Loucy (cell line): ENCODE results near the gene KCMF1.

Experiments used
- H2AFZ ChIP-seq: fragments of 200-600 bp; sonication (generic); 2 replicates; pipeline ENCODE4 v1.6.0; 2016; ENCODE audit warnings: antibody characterized with exemption, mild to moderate bottlenecking, low read length, moderate library complexity
- H3F3A ChIP-seq: fragments of 200-600 bp; 2 replicates; pipeline ENCODE4 v1.6.0; 2016; ENCODE audit warnings: antibody characterized with exemption, low read depth, mild to moderate bottlenecking
- H3K27me3 ChIP-seq: fragments of 200-600 bp; sonication (generic); 2 replicates; pipeline ENCODE4 v1.6.1; 2014; ENCODE audit warnings: low read length, mild to moderate bottlenecking; ENCODE audit not compliant: insufficient read depth, poor library complexity, severe bottlenecking
- H3K36me3 ChIP-seq: fragments of 200-600 bp; sonication (generic); 2 replicates; pipeline ENCODE4 v1.6.1; 2016; ENCODE audit warnings: low read length; ENCODE audit not compliant: insufficient read depth
- H3K4me1 ChIP-seq: fragments of 200-600 bp; sonication (generic); 2 replicates; pipeline ENCODE4 v1.5.1; 2014; ENCODE audit warnings: low read length, mild to moderate bottlenecking; ENCODE audit not compliant: insufficient read depth, poor library complexity, severe bottlenecking
- H3K4me2 ChIP-seq: fragments of 200-600 bp; sonication (generic); 2 replicates; pipeline ENCODE4 v1.6.0; 2014; ENCODE audit warnings: antibody characterized with exemption, low read length, low read depth, mild to moderate bottlenecking; ENCODE audit not compliant: poor library complexity, severe bottlenecking
- H3K4me3 ChIP-seq: fragments of 200-600 bp; sonication (generic); 2 replicates; pipeline ENCODE4 v1.5.1; 2014; ENCODE audit warnings: low read length, mild to moderate bottlenecking, mixed read lengths; ENCODE audit not compliant: poor library complexity, severe bottlenecking
- H3K79me2 ChIP-seq: fragments of 200-600 bp; sonication (generic); 2 replicates; pipeline ENCODE4 v1.6.1; 2014; ENCODE audit warnings: low read length; ENCODE audit not compliant: insufficient read depth
- H3K9ac ChIP-seq: fragments of 200-600 bp; sonication (generic); 2 replicates; pipeline ENCODE4 v1.6.0; 2014; ENCODE audit warnings: mild to moderate bottlenecking, low read depth, low read length, moderate library complexity; ENCODE audit not compliant: poor library complexity, severe bottlenecking
- H3K9me2 ChIP-seq: fragments of 200-600 bp; sonication (generic); replicated peaks from 2 replicates; pipeline ENCODE4 v1.6.1; 2016; ENCODE audit warnings: low read depth, low read length, mixed read lengths
- H3K9me3 ChIP-seq: fragments of 200-600 bp; sonication (generic); 2 replicates; pipeline ENCODE4 v1.6.1; 2014; ENCODE audit warnings: mild to moderate bottlenecking, antibody characterized with exemption, low read length, low read depth; ENCODE audit not compliant: insufficient read depth
- H4K20me1 ChIP-seq: fragments of 200-600 bp; sonication (generic); 2 replicates; pipeline ENCODE4 v1.6.0; 2014; ENCODE audit warnings: antibody characterized with exemption, low read length, mild to moderate bottlenecking; ENCODE audit not compliant: insufficient read depth, poor library complexity, severe bottlenecking
- CTCF ChIP-seq: fragments of 200-600 bp; sonication (generic); conservative IDR thresholded peaks from 2 replicates; pipeline ENCODE4 v1.5.1; 2014; ENCODE audit warnings: mild to moderate bottlenecking, antibody characterized with exemption, low read length
- EZH2phosphoT487 ChIP-seq: fragments of 200-600 bp; IDR thresholded peaks from 2 replicates; pipeline ENCODE4 v1.6.1; 2018; ENCODE audit warnings: antibody characterized with exemption, mild to moderate bottlenecking, moderate library complexity, borderline replicate concordance

The KCMF1 gene

GRCh38 chr2:84946204-84947009, 24.6 kb upstream of the KCMF1 start:
- no peaks in the 10 kb centered on the region for H3K9me2 ChIP-seq
- peaks cover 4% of the 10 kb centered on the region for H3K4me1 ChIP-seq
- H3K4me3 ChIP-seq = no peak overlapping the region
- H4K20me1 ChIP-seq = no peaks in the 10 kb centered on the region
- no peak overlapping the region for H3K9ac ChIP-seq
- no peaks in the 10 kb centered on the region for H3F3A ChIP-seq
- no peaks in the 10 kb centered on the region for H3K36me3 ChIP-seq
- no peak overlapping the region for H3K4me2 ChIP-seq
- no peaks in the 10 kb centered on the region for H3K9me3 ChIP-seq
- H3K79me2 ChIP-seq = no peaks in the 10 kb centered on the region
- TF ChIP-seq EZH2phosphoT487 (no peak), CTCF (no peak)
- H2AFZ ChIP-seq = 0 out of 2 replicates have a peak overlapping the region, but pooled peaks have one; percentile 27
- no peaks in the 10 kb centered on the region for H3K27me3 ChIP-seq

GRCh38 chr2:84947010-84947593, 23.9 kb upstream of the KCMF1 start:
- no peaks in the 10 kb centered on the region for H3K27me3 ChIP-seq
- H3K4me2 ChIP-seq = no peak overlapping the region
- no peak overlapping the region for H3K4me3 ChIP-seq
- H2AFZ ChIP-seq = no peak overlapping the region
- no peak overlapping the region for H3K9ac ChIP-seq
- H3K79me2 ChIP-seq = no peaks in the 10 kb centered on the region
- H4K20me1 ChIP-seq = no peaks in the 10 kb centered on the region
- no peaks in the 10 kb centered on the region for H3K36me3 ChIP-seq
- no peaks in the 10 kb centered on the region for H3K9me2 ChIP-seq
- no peaks in the 10 kb centered on the region for H3F3A ChIP-seq
- peaks cover 4% of the 10 kb centered on the region for H3K4me1 ChIP-seq
- no peak for TF ChIP-seq EZH2phosphoT487
- no peak for TF ChIP-seq CTCF
- no peaks in the 10 kb centered on the region for H3K9me3 ChIP-seq

GRCh38 chr2:84953535-84953934, 17.4 kb upstream of the KCMF1 start:
- Histone ChIP-seq H3F3A (no peaks in the 10 kb centered on the region), H3K9me2 (no peaks in the 10 kb centered on the region)
- TF ChIP-seq EZH2phosphoT487 (no peak), CTCF (no peak)

More at GRCh38 chr2:84953535-84953934, 17.4 kb upstream of the KCMF1 start:
- no peak overlapping the region for H3K4me2 ChIP-seq
- no peak overlapping the region for H2AFZ ChIP-seq
- no peaks in the 10 kb centered on the region for H3K36me3 ChIP-seq
- no peaks in the 10 kb centered on the region for H3K9me3 ChIP-seq
- H3K4me3 ChIP-seq = no peak overlapping the region
- H3K27me3 ChIP-seq = no peaks in the 10 kb centered on the region
- no peak overlapping the region for H3K9ac ChIP-seq
- no peaks in the 10 kb centered on the region for H3K4me1 ChIP-seq
- no peaks in the 10 kb centered on the region for H4K20me1 ChIP-seq
- H3K79me2 ChIP-seq = no peaks in the 10 kb centered on the region
